GM19467 (cell line): Measurements from ENCODE around the gene USP19.

ENCODE experiments used
- ATAC-seq: cut with Tn5 transposase; IDR thresholded peaks from one replicate; pipeline ENCODE4 v1.9.1; 2021; ENCODE audit warnings: mild to moderate bottlenecking, moderate library complexity; ENCODE audit not compliant: unreplicated experiment

The USP19 gene

GRCh38 chr3:49104052-49104426 lies 16.6 kb downstream of the USP19 start:
- ATAC-seq, result no peak

- no peak for ATAC-seq
These were observed 20.5 kb downstream of the USP19 start for GRCh38 chr3:49100046-49100615.

- ATAC-seq, result no peak
These were observed 21.6 kb downstream of the USP19 start for GRCh38 chr3:49098910-49099630.

GRCh38 chr3:49098429-49098828 lies 22.2 kb downstream of the USP19 start:
- no peak for ATAC-seq

GRCh38 chr3:49093853-49094767 lies 26.5 kb downstream of the USP19 start, which contains the start of gene QRICH1:
Gene QRICH1 (minus strand): TSS chr3:49094071. CDS start chr3:49077017, 17,054 bp downstream.
- peak; percentile 77 for ATAC-seq

GRCh38 chr3:49092938-49093852 lies 27.4 kb downstream of the USP19 start:
- peak; percentile 34 for ATAC-seq

GRCh38 chr3:49081429-49081828 lies 39.2 kb downstream of the USP19 start:
- no peak for ATAC-seq

- no peak for ATAC-seq
These were observed 41.4 kb downstream of the USP19 start for GRCh38 chr3:49079270-49079669.

GRCh38 chr3:49076646-49077045 lies 44.0 kb downstream of the USP19 start:
- ATAC-seq, result no peak

- ATAC-seq, result no peak
These were observed 44.5 kb downstream of the USP19 start for GRCh38 chr3:49076116-49076515.
